ENCODE data around the gene DOCK1.

The DOCK1 gene

GRCh38 chr10:127073666-127074065 is 168.4 kb downstream of the DOCK1 start:
- DNase-seq = no peak

GRCh38 chr10:127079392-127079791 is 174.2 kb downstream of the DOCK1 start:
- no peak for DNase-seq

DNA sequence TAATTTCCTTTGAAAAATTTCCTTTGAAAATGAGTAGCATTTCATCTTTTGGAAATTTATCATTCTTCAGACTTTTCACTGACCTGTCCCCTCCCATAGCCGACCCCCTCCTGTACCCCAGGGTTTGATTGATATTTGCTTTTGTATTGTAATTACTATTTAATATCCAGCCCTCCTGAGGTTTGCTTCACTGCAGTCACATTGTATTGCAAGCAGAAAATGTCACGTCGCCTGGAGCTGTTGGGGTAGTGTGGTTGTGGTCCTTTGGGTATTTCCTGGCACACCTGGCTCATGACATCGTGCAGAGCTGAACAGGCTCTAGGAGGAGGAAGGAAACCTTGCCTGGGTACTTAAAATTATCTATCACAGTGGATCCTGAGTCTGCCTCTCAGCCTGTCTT is 175.1 kb downstream of the DOCK1 start:
- no peak for DNase-seq

DNA sequence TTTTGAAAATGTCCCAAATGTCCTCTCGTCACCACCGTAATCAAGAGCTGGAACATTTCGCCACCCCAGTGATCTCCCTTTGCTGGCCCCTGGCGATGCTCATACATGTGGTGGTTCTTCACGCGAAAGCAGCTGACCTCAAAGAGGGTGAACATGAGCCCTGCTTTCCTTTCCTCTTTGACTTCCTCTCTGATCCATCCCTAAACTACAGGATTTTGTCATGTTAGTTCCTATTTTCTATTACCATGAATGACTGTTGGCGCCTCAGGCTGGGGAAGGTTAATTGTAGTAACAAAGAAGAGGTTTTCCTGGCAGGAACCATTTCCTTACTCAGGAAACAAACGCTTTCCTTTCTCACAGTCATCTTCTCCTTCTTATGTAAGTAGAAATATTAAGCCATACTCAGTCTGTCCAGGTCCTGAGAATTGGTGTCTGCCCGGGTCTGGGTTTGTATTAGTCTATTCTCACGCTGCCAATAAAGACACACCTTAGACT is 176.7 kb downstream of the DOCK1 start:
- DNase-seq = no peak

DNA sequence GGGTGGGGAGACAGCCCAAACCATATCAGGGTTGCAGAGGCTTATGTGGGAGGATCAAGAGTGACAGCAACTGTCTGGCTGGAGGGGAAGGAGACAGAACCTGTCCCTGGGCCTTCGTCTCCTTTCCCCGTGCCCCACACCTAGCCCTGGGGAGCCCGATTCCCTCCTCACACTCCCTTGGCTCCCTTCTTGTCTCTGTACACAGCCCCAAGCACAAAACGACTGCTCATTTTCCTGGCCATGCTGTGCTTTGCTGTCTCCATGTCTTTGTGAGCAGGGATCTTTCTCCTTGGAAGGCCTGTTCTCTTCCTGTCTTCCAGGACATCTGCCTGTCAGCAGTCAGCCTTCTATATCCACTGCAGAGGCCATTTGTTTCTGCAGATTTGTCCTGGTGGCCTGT is 177.4 kb downstream of the DOCK1 start:
- DNase-seq = no peak

DNA sequence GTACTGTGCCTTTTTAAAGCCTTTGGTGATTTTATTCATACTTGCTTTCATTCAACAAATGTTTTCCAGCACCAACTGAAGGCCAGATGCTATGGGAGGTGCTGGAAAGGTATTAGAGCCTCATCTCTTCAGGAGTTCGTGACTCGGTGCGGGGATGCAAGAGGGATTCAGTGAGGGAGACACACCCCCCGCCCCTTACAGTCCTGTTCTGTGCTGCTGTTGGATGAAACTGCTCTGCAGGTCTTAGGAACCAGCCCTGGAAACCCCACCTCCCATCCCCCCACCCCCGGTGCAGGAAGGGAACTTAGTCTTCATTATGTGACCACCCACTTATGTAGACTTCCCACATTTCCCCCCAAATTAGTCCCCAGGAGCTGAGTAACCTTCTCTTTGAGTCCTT is 180.7 kb downstream of the DOCK1 start:
- no peak for DNase-seq

DNA sequence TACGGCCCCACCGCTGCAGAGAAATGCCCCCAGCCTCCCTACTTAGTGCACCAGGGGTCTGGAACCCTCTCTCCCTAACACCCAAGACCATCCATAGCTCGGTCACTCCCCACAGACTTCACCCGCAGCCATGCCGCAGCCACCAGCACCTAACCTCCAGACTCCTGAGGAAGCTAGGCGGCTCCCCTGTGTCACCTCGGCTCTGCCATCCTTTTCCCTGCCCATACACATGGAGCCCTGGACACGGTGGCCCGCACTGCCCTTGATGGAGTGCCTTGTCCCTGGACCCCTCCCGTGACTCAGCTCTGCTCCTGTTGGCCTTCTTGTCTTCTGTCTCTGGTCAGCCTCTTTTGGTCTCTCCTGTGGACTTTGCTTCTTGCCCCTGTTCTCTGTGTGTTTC is 183.7 kb downstream of the DOCK1 start:
- DNase-seq = no peak

DNA sequence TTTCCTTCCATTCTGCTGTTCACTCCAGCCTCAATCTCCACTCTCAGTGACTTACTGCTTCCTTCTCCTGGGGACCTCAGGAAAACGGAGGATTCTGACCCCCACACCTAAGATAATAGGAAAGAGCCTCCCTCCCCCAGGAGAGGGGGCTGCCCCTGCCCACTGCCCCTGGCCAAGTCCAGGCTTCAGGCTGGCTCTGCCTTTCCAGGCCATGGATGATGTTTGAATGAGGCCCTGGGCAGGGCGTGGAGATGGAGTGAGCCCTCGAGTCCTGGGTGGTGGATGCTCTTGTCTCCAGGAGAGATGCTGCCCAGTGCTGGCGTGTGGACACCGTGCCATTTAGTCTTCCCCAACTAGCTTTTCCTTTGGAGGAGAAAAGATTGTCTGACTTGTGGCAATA is 184.2 kb downstream of the DOCK1 start:
- no peak for DNase-seq

DNA sequence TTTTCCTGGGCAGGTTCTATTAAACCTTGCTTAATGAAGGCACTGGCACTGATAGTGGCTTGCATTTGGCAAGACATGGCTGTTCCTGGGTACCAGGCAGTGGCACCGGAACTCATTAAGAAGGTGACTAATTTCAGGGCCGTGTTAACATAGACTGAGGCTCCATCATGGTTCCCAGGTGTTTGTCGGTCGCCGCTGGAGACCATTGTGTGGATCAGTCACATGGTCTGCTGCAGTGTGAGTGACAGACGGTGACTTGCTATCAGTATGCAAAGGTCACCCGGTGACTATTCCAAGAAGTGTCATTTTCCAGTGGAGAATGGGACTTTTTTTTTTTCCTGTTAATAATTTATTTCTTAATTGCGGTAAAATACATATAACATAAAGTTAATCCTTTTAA is 184.9 kb downstream of the DOCK1 start:
- DNase-seq = no peak

DNA sequence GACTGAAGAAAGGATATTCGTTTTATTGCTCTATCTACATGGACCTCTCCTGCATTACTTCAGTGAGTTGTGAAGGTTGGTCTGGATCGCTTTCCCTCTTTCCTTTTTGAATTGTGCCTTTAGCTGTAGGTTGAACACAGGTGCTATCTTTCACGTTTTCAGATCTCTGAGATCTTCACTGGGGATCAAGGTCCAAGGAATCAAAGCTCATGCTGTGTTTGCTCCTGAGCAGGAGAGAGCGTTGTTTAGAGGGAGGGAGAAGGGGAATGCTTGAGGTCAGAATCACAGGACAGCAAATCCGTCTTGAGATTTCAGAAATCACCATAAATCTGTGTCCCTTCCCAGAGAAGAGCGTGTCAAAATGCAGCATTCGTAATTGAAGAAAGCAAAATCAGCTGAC is 186.1 kb downstream of the DOCK1 start:
- DNase-seq = no peak

DNA sequence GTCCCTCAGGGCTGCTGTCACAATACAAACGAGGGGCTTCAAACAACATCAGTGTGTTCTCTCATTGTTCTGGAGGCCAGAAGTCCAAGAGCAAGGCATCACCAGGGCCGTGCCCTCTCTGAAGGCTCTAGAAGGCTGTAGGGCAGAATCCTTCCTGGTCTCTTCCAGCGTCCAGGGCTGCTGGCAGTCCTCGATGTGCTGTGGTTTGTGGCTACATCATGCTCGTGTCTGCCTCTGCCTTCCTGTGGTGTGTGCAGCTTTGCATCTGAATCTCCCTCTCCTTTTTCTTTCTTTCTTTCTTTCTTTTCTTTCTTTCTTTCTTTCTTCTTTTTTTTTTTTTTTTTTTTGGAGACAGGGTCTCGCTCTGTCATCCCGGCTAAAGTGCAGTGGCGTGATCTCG is 187.7 kb downstream of the DOCK1 start:
- no peak for DNase-seq

DNA sequence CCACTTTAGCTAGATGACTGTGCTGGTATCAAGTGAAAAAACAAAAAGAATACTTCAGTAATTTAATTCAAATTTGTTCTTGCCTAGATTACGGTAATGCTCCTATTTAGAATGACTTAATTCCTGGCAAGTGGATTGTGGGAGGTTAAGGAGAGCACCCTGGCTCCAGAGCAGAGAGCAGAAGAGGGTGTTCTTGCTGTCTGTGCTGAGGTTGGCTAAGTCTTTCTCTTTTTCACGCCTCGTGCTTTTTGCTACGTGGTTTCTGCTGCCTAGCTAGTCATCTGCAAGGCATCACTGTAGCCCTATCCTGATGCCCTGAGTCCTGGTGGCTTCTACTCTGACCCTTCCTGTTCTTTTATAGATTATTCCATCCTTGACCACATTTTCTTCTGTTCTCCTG is 189.8 kb downstream of the DOCK1 start:
- no peak for DNase-seq

DNA sequence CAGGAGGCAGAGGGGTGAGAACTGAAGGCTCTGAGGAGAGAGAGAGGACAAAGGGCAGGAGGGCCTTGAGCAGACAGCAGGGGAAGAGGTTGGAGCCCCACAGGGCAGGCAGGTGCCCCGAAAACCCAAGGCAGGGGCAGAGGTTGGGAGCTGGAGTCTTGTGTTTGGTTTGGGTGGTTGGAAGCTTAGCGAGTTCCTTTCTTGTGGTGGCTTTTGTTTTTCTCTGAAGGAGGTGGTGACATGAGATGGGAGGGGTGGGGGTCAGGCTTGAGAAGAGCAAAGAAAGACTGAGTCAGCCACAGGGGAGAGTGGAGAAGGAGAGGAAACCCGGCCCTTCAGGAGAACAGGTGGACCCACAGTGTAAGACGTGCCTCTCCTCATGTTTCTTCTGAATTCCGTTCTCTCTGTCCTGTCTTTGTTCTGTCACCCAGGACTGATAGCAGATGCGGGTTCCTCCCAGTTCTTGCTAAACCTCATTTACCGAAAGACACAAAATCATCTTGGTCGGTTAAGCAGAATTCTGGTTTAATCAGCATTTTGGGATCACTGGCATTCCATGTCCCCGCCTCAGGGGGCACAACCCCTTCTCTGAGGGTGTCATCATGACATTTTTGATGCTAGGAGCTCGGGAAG is 195.9 kb downstream of the DOCK1 start:
- DNase-seq = no peak

- no peak for DNase-seq
Measured at GRCh38 chr10:127102176-127102575, 196.9 kb downstream of the DOCK1 start.

GRCh38 chr10:127115100-127115499 is 209.9 kb downstream of the DOCK1 start:
- no peak for DNase-seq

GRCh38 chr10:127117125-127117524 is 211.9 kb downstream of the DOCK1 start:
- DNase-seq = peak in 11 of 56 donors; percentile 3 to 57 (median 12)

DNA sequence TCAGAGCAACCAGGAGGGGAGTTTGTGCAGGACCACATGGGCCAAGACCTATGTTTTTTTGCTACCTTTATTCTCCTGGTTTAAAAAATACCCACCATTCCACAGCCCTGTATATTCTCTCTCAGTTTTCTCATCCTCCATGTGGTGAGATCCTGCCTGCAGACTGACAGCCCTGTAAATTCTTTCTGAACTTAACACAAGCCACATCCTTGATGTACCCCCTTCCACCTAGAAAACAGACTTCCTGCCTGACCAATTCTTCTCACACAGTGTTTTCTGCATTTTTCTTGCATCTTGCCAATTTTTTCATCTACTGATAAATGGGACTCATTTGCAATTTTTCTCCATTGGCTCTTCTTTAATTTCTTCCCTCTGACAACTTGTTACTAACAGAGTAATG is 212.8 kb downstream of the DOCK1 start:
- DNase-seq = no peak

GRCh38 chr10:127119936-127120335 is 214.7 kb downstream of the DOCK1 start:
- DNase-seq = no peak

DNA sequence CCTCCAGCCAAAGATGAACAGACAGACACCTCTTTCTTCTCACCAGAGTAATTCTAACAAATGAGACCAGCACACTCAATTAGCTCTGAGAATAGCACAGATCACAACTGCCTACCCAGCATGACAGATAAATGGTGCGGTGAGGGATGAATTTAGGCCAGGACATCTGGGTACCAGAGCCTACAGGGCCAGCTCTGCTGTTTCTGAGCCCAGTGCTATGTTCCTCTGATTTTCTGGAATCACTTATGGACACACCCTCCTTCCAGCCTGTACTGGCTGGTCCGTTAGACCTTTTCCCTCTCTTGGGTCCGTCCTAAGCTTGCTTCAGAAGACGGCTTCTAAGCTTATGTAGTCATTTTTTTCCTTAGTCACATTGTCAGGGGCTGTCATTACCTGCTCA is 217.6 kb downstream of the DOCK1 start:
- no peak for DNase-seq

- DNase-seq = peak in 1 of 56 donors; percentile 67
Measured at GRCh38 chr10:127123626-127124025, 218.4 kb downstream of the DOCK1 start.

DNA sequence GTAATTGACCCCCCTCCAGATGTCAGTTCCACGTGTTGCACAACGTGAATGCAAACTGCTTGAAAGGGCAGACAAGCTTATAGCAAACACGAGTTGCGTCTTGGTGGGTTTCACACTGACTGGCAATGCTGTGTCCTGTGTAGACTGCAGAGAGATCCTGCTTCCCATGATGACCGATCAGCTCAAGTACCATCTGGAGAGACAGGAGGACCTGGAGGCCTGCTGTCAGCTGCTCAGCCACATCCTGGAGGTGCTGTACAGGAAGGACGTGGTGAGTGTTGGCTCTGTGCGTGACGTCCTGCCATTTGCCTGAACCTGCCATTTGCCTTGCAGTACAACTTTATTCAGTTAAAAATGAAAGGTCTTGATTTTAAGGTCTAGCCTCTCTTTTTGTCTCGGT is 220.1 kb downstream of the DOCK1 start:
- no peak for DNase-seq

DNA sequence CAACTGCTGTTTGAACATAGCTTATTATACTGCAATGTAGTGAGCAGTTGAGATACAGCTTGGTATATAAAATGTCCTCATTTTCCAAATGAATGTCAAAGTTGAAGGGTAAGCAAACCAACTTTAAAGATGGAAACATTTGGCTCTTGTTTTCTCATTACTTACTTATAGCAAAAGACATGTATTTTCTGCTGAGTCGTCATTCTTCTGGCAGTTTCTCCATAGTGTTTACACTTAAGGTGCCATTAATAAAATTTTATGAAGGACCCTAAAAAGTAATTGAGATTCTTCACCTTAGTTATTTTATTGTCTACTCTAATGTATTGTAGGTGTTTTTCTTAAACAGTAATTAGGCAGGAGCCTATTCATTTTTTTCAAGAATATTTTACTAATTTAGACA is 222.6 kb downstream of the DOCK1 start:
- no peak for DNase-seq

DNA sequence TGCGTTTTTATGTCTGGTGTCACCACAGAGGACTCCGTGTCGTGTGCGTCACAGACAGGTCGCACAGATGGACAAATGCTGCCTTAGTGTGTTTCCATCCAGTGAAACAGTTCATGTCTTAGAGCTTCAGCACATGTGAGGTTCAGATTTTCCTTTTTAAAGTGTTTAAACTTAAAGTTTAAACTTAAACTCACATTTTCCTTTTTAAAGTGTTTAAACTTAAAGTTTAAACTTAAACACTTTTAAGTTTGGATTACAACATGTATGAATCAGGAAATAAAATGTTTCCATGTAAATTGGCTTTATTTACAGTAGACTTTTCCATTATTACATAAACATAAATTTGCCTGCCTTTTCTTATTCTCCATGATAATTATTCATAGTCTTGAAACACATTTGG is 223.9 kb downstream of the DOCK1 start:
- DNase-seq = no peak

GRCh38 chr10:127132451-127132850 is 227.2 kb downstream of the DOCK1 start:
- DNase-seq = no peak

Measured in amygdala (tissue), 56 donors.